OCI-M1 (cell line): ENCODE results near the gene PIGS.
"Not testable (repeated sequence)": the region's sequence is repeated elsewhere in the genome, so short reads cannot be mapped to it uniquely, and the experiment has no call there.

ENCODE experiments used
- DNase-seq: peaks from one replicate; lab custom pipeline; 2025; lab: John Stamatoyannopoulos, UW

Gene PIGS

GRCh38 chr17:28578246-28579195 lies 7.2 kb upstream of the PIGS start:
- DNase-seq = no peak

GRCh38 chr17:28577466-28577824 lies 6.1 kb upstream of the PIGS start:
- DNase-seq = peak; percentile 56

DNA sequence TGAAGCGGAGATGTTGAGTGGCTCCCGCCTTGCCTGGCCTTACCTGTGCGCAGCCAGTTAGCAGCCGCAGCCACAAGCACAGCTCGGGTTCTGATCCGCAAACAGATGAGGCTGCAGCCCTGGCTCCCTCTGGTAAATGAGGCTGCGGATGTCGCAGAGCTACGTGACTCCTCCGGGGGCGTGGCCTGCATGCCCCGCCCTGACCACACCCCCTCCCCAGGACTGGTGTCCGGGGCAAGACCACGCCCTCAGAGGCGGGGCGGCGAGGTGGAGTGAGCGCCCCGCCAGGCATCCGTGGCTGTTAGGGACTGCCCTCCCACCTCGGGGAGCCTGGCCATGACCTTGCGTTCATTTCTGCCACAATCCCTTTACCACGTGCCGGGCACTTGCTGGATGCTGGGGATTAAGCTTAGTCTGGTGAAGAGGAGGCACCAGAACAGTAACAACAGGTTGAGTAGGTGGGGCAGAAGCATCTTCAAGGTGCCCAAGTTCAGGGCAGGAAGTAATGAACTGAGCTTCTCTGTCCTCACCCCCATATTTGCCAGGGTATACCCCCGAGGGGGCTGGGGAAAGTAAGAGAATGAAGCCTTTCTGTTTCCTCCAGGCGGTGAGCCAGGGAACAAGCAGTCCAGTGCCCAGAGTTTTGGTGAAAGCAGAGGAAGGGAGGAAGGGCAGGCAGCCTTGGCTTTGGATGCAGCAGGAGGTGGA lies 5.6 kb upstream of the PIGS start, which contains the start of gene ALDOC:
ALDOC (minus strand) TSS at position 138 of the 708 bp plus-strand sequence. CDS start 1,363 bp downstream, outside the sequence.
- peak; percentile 99 for DNase-seq

GRCh38 chr17:28576016-28576415 lies 4.7 kb upstream of the PIGS start:
- not testable (repeated sequence) for DNase-seq

DNA sequence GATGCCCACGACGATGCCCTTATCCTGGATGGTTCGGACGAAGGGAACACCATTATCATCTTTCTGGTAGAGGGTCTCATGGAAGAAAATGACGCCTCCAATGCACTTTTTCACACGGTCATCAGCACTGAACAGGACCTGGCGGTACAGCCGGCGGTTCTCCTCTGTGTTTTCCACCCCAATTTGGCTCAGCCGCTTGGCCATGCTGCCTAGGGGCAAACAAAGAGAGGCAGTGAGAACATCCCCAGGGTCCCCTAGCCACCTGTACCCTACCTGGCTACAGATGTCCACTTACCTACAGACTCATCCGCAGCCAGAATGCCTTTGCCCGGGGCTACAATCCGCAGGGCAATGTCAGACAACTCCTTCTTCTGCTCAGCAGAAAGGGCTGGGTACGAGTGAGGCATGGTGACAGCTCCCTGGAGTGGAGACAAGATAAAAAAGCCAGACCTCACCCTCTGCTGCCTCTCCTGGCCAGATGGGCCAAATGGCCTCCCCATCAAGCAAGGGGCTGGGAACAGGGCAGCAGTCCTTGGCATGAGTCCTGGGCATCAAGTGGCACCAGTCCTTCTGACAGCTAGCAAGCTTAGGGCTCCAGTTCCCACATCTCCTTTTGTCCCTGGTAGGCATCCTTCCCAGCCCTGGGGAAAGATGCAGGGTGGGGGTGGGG lies 3.9 kb upstream of the PIGS start:
- DNase-seq = peak; percentile 46

DNA sequence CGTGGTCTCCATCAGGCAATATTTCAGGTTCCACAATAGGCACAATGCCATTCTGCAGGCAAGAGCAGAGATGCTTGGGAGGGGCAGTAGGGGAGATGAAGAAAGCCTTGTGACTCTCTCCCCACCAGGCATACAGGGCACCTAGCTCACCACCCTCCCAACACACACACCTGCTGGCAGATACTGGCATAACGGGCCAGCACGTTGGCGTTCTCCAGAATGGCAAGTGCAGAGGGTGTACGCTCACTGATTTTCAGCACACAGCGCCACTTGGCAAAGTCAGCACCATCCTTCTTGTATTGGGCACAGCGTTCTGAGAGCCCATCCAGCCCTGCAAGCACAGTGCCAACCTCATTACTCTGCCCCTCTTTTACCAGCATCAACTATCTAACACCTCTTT lies 3.2 kb upstream of the PIGS start:
- no peak for DNase-seq

- no peak for DNase-seq
These were observed 2.7 kb upstream of the PIGS start for GRCh38 chr17:28573966-28574480.

GRCh38 chr17:28573521-28573920 lies 2.2 kb upstream of the PIGS start:
- DNase-seq = no peak

- DNase-seq = no peak
These were observed 1.7 kb upstream of the PIGS start for GRCh38 chr17:28573040-28573380.

- DNase-seq = no peak
These were observed 1.1 kb upstream of the PIGS start for GRCh38 chr17:28572259-28573039.

DNA sequence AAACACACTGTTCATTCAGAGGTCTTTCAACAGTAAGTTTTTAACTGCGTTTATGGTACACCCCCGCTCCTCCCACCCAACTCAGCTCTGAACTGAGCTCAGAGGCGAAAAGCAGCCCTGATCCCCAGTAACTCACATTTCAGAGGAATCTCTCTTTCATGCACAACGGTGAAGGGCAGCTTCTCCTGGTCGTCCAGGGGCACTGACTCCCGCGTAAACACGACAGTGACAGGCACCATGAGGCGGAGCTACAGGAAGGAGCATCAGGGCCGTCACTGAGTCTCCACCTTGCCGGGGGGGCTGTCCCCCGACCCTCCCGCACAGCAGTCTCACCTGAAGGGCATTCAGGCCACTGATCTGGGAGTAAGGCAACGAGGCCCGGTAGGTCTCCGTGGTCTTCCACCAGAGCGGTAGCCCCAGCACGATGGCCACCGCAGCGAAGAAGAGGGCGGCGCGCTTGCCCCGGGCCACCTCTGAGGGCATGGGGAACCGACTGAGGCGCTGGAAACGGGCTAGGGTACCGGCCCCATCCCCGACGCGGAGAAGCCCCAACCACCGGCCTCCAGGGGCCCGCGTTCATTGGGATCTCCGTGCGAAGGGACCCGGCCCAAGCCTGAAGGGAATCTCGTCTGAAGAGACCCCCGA lies 486 bp downstream of the PIGS start:
- peak; percentile 66 for DNase-seq

DNA sequence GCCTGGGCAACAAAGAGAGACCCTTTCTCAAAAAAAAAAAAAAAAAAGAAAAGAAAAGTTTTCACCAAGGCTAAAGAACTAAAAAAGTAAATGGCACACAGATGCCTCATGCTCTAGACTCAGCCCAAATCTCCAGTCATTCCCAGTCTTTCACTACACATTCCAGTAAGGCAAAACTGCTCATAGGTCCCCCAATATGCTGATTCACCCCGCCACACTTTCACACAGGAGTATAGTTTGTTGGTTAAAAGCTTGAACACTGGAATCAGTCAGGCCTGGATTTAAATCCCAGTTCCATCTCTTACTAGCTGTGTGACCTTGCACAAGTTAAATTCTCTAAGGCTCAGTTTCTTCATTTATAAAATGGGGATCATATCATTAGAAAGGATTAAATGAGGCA lies 1.9 kb downstream of the PIGS start:
- no peak for DNase-seq

GRCh38 chr17:28567604-28568003 lies 3.7 kb downstream of the PIGS start:
- DNase-seq = peak; percentile 90

- no peak for DNase-seq
These were observed 7.8 kb downstream of the PIGS start for GRCh38 chr17:28563475-28563874.

DNA sequence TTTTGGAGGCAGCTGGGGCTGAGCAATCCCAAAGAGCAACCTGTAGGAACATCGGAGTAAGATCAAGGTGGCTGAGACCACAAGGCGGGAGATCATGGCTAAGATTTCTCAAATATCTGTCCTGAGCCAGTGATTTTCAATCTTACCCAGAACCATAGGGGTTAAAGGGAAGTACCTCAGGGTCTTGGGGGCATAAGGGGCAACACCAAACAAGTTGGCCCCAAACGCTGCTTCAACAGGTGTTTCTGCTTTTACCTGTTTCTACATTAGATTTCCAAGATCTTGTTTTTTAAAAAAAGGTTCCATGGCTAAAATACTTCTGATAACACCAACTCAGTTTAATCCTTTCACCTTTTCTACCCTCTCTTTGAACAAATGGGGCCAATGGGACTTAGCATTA lies 16.3 kb downstream of the PIGS start:
- DNase-seq = no peak

- DNase-seq = peak; percentile 35
These were observed 16.8 kb downstream of the PIGS start for GRCh38 chr17:28554565-28554964.

GRCh38 chr17:28553000-28553505 lies 18.3 kb downstream of the PIGS start:
- DNase-seq = no peak

- peak; percentile 93 for DNase-seq
These were observed 18.9 kb downstream of the PIGS start, which contains the start of gene UNC119 for GRCh38 chr17:28552176-28552999. Gene UNC119, minus strand, starts transcription at chr17:28552624. Its CDS starts 67 bp downstream, at chr17:28552557.

GRCh38 chr17:28551421-28552175 lies 19.7 kb downstream of the PIGS start:
- DNase-seq = no peak
